DMS53 treated with DMSO at 0.1 percent for 48 hours (cell line): Measurements from ENCODE around the gene GLB1L3.
"Not testable (repeated sequence)": the region's sequence is repeated elsewhere in the genome, so short reads cannot be mapped to it uniquely, and the experiment has no call there.

Experiments used
- DNase-seq: peaks from one replicate; lab custom pipeline; 2025; ENCODE audit not compliant: unreplicated experiment; lab: John Stamatoyannopoulos, UW

Gene GLB1L3

DNA sequence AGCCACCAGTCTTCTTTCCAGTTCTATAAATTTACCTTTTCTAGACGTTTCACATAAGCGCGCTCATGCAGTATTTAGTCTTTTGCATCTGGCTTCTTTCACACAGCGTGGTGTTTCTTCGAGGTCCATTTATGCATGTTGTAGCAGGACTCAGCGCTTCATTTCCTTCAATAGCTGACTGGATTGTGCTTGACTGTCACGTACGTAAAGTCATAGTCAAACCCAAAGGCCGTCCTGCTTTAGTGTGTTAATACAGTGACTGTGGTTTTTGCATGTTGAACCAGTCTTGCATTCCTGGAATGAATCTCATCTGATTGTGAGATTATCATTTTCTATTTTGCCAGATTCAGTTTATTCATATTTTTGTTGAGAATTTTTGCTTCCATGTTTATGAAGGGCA, 18.5 kb downstream of the GLB1L3 start:
- no peak for DNase-seq

DNA sequence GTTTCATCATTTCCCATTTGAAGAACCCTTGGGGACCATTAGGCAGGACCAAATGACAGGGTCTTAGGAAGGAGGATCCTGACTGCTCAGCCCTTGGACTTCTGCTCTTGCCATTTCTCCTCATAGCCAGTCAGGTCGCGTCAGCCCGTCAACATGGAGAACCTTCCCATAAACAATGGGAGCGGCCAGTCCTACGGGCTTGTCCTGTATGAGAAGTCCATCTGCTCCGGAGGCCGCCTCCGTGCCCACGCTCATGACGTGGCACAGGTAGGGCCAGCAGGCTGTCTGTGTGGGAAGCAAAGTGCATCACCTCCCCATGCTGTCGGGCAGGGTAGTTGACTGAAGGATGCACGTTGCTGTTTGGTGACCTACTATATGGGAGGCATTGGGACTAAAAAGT, 36.0 kb downstream of the GLB1L3 start:
- DNase-seq, result no peak

DNA sequence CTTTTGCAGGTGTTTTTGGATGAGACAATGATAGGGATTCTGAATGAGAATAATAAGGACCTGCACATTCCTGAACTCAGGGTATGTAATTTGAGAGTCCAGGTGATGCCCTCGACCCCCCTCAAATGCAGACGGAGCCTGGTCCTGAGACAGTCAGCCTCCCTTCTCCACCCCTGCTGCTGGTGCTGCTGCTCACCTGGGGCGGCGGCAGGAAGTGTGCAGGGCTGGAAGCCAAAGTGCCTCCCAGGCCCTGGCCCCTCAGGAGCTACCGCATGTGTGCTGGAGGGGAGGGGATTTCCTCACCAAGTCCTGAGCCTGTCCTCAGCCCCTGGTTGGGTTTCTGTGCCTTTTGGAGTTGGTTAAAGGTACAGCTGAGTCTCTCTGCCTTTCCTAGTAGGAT, 36.6 kb downstream of the GLB1L3 start:
- no peak for DNase-seq

DNA sequence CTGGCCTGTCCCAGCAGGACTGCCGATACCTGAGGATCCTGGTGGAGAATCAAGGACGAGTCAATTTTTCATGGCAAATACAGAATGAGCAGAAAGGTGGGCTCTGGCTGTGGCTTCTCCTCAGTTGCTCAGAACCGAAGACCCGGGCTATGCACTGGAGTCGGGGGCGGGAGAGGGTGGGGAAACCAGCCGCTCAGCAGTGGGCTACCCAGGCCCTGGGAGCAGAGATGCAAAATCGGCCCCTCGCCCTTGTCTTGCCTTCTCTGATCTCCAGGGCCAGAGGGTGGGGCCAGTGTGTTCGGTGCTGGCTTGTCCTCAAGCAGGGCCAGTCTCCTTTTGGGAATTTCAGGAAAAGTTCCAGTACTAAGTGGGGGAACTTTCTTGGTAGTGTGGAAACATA, 37.2 kb downstream of the GLB1L3 start:
- DNase-seq, result no peak

DNA sequence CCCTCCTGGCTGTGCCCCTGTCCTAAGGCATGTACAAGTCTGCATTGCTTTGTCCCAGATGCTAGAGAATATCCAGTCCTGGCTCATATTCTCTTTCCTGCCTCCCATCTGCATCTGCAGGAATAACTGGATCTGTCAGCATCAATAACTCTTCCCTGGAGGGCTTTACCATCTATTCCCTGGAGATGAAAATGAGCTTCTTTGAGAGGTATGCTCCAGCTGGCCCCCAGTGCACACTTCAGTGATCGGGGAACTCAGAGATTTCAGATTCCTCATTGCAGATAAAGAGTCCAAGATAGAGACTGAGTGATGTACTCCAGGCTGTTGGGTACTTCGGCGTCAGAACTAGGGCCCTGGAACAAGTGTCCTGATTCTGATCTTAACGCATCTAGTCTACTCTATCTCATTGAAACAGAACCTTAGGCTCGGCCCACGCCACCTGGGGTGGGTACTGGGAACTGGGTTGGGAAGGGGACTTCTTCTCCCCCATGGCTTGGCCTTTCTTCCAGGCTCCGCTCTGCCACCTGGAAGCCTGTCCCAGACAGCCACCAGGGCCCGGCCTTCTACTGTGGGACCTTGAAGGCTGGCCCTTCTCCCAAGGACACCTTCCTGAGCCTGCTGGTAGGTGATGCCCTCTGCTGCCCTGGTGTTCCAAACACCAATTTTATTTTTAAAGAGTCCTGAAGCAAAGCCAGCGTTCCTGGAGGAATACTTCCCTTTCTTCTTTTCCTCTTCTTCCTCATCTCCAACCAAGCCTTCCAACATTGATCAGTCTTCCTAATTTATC, 37.8 kb downstream of the GLB1L3 start:
- DNase-seq, result no peak

DNA sequence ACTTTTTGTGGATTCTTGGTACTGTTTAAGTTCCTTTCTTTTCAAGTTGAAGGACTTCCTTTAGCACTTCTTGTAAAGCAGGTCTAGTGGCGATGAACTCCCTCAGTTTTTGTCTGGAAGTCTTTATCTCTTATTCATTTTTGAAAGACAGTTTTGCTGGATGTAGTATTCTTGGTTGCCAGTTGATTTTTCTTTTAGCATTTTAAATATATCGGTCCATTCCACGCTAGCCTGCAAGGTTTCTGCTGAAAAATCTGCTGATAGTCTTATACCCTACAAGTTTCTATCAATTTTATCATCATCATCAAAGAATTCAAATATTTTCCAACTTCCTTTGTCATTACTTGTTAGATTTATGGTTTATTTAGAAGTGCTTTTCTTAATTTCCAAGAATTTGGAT, 40.9 kb downstream of the GLB1L3 start:
- DNase-seq, result no peak

DNA sequence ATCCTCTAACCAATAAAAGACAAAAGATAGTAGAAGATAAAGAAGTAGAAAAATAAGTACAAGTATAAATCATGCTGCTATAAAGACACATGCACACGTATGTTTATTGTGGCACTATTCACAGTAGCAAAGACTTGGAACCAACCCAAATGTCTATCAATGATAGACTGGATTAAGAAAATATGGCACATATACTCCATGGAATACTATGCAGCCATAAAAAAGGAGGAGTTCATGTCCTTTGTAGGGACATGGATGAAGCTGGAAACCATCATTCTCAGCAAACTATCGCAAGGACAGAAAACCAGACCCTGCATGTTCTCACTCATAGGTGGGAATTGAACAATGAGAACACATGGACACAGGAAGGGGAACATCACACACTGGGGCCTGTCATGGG, 45.2 kb downstream of the GLB1L3 start:
- not testable (repeated sequence) for DNase-seq

DNA sequence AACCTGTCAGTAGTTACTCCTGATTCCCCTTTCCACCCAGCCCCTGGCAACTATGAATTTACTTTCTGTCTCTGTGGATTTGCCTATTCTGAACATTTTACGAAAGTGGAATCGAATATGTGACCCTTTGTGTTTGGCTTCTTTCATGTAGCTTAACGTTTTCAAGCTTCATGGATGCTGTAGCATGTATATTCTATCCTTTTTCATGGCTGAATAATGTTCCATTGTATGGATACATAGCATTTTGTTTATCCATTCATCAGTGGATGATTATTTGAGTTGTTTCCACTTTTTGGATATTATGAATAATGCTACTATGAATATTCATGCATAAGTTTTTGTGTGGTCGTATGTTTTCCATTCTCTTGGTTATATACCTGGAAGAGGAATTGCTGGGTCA, 46.4 kb downstream of the GLB1L3 start:
- DNase-seq, result no peak

DNA sequence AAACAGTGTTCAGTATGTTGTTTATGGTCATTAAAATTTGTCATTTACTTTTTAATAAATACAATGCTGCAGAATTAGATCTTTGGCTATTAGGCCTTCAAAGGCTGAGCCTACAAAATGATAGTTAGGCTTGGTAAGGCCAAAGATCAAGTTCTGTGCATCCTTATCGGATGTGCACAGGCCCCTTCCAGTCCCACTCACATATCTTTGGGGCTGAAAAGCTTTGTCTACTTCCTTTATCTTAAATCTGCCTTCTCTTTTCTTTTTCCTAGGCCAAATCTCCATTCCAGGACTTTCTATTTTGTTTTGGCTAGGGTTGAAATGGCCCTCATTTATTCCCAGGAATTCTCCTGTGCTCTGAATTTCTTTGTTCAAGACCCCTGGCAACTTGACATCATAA, 52.3 kb downstream of the GLB1L3 start:
- no peak for DNase-seq

DNA sequence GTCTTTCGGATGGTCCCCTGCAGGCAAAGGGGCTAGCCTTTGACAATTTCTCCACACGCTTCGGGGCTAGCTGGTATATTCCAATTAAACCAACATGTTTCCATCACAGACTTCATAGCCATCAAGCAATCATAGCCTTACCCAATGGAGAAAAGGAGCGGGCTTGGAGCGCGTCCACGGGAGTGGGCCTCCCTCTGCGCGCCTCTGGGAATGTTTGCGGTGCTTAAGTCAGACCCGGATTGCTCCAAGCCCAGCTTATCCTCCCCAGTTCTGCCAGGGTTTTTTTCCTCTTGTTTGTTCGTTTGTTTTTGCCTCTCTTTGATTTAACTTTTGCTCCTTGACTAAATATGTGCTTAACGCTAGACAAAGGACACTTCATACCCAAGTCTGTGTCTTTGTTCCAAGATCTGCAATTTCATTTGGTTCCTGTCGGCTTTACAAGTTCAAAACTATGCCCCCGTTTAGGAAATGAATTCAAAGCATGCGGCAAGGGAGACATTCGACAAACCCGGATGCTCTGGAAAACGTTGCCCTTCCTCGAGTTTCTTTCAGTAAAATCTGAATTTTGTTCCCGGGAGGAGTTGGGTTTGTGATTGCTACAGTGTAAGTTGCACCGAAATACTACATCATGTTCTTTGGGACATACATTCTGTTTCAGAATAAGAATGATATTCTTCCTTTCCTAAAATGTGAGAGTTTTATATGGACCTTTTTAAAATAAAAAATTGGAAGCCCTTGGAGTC, 54.6 kb downstream of the GLB1L3 start:
- no peak for DNase-seq

DNA sequence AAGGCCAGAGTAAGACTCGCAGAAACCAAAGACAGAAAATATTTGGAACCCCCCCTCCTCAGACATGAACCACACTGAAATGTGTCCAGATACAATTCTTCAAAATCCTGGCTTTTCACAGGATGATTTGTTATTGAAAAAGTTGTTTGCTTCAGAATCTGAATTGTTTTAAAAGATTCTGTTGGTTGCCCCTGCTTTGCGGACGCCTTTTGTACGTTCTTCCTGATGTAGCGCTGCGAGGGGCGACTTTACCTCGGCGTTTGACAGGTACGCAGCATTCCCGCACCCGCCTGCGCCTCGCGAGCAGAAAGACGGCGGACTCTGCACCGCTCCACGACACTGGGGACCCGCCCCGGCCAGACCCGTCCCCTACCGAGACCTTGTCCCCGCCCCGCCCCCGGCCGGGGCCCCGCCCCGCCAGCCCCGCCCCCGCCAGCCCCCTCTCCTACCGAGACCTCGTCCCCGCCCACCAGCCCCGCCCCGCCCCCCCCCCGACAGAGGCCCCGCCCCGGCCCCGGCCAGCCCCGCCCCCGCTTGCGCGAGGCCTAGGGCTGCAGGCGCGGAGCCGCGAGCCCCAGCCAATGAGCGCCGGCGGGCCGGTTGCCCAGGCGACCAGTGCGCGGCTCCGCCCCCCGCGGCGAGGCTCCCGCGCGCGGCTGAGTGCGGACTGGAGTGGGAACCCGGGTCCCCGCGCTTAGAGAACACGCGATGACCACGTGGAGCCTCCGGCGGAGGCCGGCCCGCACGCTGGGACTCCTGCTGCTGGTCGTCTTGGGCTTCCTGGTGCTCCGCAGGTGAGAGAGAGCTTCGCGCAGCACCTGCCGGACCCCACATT, 55.4 kb downstream of the GLB1L3 start, which contains the start of gene GLB1L2:
Gene GLB1L2, plus strand, starts transcription at position 635 of the 835 bp plus-strand sequence. Its CDS starts 74 bp downstream, at position 709.
- DNase-seq, result peak; percentile 56

DNA sequence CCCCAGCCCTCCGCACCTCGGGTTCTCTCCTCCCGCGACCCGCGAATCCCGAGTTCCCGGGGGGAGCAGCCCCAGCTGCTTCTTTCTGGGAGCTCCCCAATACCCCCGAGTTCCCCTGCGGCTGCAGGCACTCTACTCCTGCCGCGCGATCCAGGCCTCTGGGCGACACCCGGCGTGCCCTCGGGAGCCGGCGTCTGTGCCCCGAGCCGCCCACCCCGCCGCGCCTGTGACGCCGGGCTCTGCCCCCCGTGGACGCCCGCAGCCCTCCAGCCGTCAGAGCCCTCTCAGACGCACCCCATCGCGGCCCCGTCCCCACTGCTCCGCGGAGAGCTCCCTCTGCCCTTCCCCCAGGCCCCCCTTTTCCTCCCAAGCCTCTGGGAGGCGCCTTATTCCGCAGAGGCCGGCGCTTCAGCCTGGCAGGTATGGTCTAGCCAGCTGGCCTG, 56.0 kb downstream of the GLB1L3 start:
- no peak for DNase-seq

DNA sequence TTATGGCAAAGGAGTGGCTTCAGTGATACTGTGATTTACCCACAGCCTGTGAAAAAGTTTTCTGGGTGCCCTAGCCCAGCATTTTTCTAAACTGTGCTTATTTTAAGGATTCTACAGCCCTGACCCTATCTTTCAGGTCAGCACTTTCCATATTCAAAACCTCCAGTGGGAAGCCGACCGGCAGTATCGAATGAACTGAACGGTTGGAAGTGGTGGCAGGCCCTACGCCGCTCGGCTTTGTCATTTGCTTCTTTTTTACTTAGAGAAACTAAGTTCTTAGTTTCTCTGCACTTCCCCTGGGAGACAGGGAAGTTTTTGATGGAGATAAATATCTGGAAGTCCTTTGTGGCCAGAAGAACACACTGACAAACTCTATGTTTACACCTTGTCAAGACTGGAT, 56.6 kb downstream of the GLB1L3 start:
- no peak for DNase-seq

DNA sequence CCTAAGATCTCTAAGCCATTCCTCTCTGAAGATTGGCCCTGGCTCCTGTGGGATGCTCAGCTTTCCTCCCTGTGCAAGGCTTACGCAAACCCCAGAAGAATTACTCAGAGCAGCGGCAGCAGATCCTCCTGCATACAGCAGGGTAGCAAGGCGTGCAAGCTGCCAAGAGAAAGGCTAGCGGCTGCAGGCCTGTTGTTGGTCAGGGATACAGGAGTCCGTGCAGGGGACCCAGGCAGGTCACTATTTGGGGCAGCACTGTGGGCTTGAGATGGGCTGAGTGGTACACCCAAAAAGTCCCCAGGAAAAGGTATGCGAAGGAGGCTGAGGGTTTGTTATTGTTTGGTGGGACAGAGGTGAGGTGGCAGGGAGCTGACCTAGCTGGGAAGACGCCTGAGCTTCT, 57.1 kb downstream of the GLB1L3 start:
- no peak for DNase-seq

DNA sequence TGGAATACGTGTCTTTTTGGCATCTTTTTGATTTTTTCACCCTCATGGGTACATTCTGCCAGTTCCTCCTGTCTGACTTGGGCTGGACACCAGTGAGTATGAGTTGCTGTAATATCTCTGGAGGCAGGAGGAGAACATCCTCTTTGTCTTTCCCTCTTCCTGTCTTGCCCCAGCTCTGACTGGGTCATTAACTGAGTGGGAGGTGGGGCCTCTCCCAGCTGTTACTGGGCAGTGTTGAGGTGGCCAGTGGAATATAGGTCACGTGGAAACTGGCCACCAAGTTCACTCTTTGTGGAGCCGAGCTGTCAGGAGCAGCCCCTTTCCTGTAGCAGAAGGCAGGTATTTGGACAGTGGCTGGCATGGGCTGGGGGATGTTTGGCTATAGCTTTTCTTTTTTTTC, 57.8 kb downstream of the GLB1L3 start:
- no peak for DNase-seq

DNA sequence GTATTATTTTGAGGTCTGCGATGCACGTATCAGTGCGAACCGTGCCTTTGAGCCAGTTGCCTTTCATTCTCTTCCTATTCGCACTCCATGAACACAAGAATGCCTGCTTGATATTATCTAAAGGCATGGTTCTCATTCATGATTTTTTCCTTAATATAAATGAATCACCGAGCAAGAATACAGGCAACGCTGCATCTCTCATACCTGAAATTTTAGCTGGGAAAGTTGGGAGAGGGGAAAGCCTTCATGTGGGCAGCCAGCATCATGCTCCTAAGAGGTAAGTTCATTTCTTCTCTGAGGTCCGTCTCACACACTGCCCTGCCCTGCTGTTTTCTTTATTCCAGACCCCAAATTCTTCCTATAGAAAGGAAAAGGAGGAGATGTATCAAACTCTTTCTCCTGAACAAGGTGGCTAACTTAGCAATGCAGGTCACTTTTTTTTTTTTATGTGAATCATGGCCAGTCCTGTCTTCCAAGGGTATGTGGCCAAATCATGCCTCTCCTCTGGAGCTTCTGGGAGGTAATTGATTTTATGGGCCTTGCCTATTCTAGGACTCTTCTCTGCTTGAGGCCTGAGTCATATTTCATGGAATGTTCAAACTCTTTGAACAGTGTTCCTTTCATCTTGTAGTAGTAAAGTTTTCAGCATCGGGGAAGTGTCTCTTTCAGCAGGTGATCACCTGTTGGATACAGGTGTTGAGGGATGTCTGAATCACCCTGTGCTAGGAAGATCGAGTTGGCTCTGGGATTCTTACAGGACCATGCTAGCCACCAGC, 58.8 kb downstream of the GLB1L3 start:
- DNase-seq, result no peak

DNA sequence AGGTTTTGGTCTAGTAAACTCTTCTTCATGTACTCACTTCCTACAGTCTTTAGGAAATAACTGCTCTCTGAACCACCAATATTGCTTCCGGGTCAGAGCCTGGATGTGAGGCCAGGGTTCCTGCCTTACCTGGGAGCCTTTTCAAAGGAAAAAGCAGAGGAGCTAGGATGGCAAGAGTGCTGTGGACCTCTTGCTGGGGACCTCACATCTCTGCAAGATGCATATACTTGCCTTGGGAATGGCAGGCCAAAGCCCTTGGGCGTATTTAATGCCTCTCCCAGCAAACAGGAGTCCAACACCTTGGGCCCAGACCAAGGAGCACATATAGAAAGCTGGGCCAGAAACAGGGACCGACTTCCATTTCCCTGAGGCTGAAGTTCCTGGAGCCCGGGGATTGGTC, 60.9 kb downstream of the GLB1L3 start:
- DNase-seq, result no peak

DNA sequence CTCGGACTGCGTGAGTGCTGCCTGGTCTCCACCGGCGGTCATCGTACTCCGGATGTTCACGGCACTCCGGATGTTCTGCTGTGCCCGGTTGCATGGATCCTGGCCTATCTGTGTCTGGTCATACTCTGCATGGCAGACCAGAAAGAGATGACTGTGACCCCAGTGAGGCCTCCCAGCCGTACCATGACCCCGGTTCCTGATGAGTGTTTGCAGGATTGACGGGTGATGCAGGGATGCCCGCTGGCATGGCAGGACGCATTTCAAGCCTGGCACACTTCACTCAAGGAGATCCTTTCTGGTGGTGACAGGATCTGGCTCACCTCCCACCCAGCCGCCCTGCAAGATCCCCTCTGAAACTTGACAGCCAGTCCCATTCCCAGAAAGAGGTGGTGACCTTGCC, 61.9 kb downstream of the GLB1L3 start:
- DNase-seq, result no peak

DNA sequence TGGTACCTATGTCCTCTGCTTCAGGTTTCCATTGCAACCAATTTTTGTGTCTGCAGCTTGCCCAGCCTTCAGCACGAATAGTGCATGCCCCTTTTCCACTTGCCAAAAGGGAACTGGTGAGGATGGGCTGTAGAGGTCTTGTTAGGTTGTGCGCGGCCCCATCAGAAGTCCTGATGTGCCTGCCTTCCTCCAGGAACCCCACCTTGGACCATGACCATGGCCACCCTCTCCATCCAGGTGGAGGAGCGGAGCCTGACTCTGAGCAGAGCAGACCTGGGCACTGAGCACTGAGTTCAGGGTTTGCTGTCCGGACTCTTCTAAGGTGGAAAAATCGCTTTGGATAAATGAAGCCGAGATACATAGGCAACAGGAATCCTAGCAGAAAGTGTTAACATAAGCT, 62.5 kb downstream of the GLB1L3 start:
- DNase-seq, result no peak

DNA sequence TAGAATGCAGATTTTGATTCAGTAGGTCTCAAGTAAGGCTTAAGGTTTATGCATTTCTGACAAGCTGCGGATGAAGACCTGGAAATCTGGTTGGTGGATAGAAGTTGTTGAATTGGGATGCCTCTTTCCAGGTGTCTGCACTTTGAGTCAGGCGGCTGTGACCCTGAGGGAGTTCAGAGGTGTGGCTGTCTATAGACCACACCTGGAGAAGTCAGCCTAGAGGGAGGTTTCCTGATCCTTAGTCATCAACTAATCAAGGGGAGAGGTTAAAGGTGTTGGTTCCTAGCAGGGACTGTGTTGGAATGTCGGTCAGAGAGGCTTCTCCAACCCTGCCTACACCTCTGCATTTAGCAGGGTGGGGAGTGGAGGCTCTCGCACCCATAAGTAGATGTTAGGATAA, 63.6 kb downstream of the GLB1L3 start:
- DNase-seq, result no peak
